ENCODE results near the gene ELMO2. TPM values are rescaled to one million over a fixed set of nuclear protein-coding genes. Genes with fewer than 3 reads are reported as not detected.

ELMO2 gene
- total RNA-seq, 4 donors from 2014 or later, result 37.4 to 46.7 (median 40.7) TPM

GRCh38 chr20:46402331-46402811 lies 4.0 kb downstream of the ELMO2 start:
- H3K4me3 ChIP-seq (ENCODE audit: low read depth, poor library complexity, severe bottlenecking), result no peak overlapping the region
- no peak for DNase-seq (ENCODE audit: low spot score in 2 of 2)
- intact Hi-C loops (cut with DNase I; ENCODE audit: low total_unique reads), result no loop called here
- 28 to 34% methylated on average over 2 of the region's 2 CpGs for WGBS, 2 donors
- no peak for TF ChIP-seq CTCF (IDR thresholded peaks at IDR 0.05)

GRCh38 chr20:46401478-46401860 lies 4.9 kb downstream of the ELMO2 start:
- 57 to 65% methylated on average over 2 of the region's 2 CpGs for WGBS, 2 donors
- DNase-seq (ENCODE audit: low spot score in 2 of 2), result no peak

DNA sequence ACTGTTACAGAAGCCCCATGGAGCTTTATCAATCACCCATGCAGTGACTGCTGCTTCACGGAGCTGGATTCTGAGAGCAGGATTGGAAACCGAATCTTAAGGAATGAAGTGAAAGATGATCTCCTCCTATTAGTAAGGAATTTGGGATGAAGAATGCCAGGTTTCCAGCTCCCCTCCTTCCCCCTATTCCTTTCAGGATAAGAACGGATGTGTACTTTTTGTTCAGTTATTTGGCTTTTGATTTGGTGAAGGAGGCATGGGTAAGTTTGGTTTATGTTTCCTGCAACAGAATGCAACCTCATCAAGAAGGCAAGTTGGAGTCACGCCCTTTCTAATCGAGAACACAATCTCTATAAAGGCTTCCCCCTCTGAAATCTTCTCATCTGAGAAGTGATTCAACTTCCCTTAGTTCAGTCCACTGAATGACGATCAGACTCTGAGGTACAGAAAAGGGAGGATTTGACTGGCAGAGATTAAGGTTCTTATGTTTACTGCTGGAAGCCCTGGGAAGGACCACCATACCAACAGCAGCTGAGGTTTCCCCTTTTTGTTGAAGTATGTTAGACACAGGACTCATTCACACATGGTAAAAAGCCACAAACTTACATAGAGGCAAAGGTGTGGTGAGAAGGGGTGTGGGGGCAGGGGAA lies 5.5 kb downstream of the ELMO2 start:
- TF ChIP-seq POLR2A (IDR thresholded peaks at IDR 0.05), result no peak
- no peak for TF ChIP-seq CTCF (IDR thresholded peaks at IDR 0.05)
- H3K4me3 ChIP-seq (ENCODE audit: low read depth, poor library complexity, severe bottlenecking), result no peak overlapping the region
- intact Hi-C loops (cut with DNase I; ENCODE audit: low total_unique reads), result no loop called here
- 6 to 13% methylated on average over 6 of the region's 6 CpGs for WGBS, 2 donors
- DNase-seq (ENCODE audit: low spot score in 2 of 2), result no peak

More at GRCh38 chr20:46401478-46401860, 4.9 kb downstream of the ELMO2 start:
- intact Hi-C loops (cut with DNase I; ENCODE audit: low total_unique reads), result no loop called here
- no peak for TF ChIP-seq CTCF (IDR thresholded peaks at IDR 0.05)
- TF ChIP-seq POLR2A (IDR thresholded peaks at IDR 0.05), result no peak
- H3K4me3 ChIP-seq (ENCODE audit: low read depth, poor library complexity, severe bottlenecking), result no peak overlapping the region

DNA sequence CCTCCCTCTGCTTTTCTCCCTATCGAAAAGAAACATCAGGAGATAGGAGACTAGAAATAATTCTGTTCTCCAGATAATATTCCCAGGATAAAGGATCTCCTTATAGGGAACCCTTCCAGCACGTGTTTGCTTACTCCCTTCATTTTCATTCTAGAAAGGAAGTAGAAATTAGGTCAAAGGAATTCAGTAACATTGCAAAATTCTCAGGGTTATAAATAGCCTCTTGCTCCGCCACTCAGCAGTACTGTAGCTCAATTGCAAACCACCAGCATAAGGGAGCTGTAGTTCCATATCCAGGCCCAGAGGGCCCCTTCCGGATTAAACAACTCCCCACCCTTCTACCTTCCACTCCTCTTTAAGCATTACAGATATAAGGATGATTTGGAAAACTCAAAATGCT lies 6.2 kb downstream of the ELMO2 start:
- intact Hi-C loops (cut with DNase I; ENCODE audit: low total_unique reads), result no loop called here
- DNase-seq (ENCODE audit: low spot score in 2 of 2), result peak in 1 of 2 donors; percentile 36
- no peak for TF ChIP-seq CTCF (IDR thresholded peaks at IDR 0.05)
- TF ChIP-seq POLR2A (IDR thresholded peaks at IDR 0.05), result no peak
- H3K4me3 ChIP-seq (ENCODE audit: low read depth, poor library complexity, severe bottlenecking), result no peak overlapping the region
- WGBS, 2 donors, result 9 to 13% methylated on average over 4 of the region's 4 CpGs

DNA sequence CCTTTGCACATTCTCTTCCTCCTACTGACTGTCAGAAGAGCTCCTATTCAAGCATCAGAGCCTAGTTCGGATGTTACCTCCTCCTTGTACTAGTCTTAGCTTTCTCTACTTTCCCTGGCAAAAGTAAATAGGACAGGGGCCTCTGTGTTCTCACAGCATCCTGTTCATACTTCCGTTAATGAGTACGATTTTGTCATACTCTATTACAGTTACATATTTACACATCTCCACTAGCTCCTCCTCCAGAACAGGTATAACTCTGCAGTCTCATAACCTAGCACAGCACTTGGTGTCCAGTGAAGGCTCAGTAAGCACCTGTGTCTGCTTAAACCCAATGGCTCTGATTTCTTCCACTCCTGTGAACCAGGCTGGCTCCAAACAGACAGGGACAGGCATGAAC lies 7.0 kb downstream of the ELMO2 start:
- WGBS, 2 donors, result 56 to 66% methylated on average over 3 of the region's 3 CpGs
- no peak for DNase-seq (ENCODE audit: low spot score in 2 of 2)
- TF ChIP-seq POLR2A (IDR thresholded peaks at IDR 0.05), result no peak
- TF ChIP-seq CTCF (IDR thresholded peaks at IDR 0.05), result no peak
- intact Hi-C loops (cut with DNase I; ENCODE audit: low total_unique reads), result no loop called here
- H3K4me3 ChIP-seq (ENCODE audit: low read depth, poor library complexity, severe bottlenecking), result no peak overlapping the region

- whole genome bisulfite sequencing, 2 donors, result 85 to 90% methylated on average over 3 of the region's 3 CpGs
- TF ChIP-seq CTCF (IDR thresholded peaks at IDR 0.05) (no peak), POLR2A (IDR thresholded peaks at IDR 0.05) (no peak)
- intact Hi-C loops (cut with DNase I; ENCODE audit: low total_unique reads), result no loop called here
- no peak for DNase-seq (ENCODE audit: low spot score in 2 of 2)
- no peak overlapping the region for H3K4me3 ChIP-seq (ENCODE audit: low read depth, poor library complexity, severe bottlenecking)
Observed at GRCh38 chr20:46398963-46399362, 7.5 kb downstream of the ELMO2 start.

All from lower leg skin (tissue), 4 donors.